NCI-H226 (cell line): ENCODE results near the gene RNLS.

Source experiments
- DNase-seq: peaks from one replicate; pipeline ENCODE4 v3.0.0-alpha.2; 2015

RNLS gene

GRCh38 chr10:88427024-88427423, 156.1 kb downstream of the RNLS start:
- DNase-seq: no peak

DNA sequence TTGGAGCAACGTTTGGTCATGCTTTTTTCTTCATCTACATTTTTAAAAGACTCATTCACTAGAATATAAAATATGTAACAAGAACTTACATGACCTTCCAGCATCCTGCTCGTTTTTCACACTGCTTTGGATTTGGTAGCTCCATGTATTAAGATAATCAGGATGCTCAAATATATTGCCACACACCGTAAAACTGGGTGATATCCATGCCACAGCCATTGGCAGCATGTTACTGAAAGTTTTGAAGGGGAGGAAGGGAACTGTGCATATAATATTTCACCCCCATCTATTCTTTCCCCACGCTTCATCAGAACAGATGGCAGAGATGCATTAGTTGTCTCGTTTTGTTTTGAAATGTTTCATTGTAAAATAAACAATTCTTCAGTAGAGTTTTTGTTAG, 158.2 kb downstream of the RNLS start:
- no peak for DNase-seq

DNA sequence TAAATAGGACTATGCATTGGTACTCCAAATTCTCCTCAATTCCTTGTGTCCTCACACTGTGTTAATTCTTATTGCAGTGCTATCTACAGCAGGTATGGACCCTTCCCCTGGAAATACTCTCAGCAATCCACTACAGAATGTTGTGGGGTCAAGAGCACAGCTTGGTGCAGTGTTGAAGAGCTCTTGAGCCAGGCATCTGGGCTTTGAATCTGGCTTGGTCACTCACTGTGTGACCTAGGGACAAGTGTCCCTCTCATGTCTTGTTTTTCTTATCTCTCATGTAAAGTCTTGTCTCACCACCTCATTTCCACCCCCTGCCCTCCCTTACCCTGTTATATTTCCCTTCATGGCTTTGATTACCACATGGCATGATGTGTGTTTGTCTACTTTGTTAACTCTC, 159.4 kb downstream of the RNLS start:
- no peak for DNase-seq

GRCh38 chr10:88421590-88421989, 161.5 kb downstream of the RNLS start:
- no peak for DNase-seq

GRCh38 chr10:88418871-88419270, 164.2 kb downstream of the RNLS start:
- no peak for DNase-seq

DNA sequence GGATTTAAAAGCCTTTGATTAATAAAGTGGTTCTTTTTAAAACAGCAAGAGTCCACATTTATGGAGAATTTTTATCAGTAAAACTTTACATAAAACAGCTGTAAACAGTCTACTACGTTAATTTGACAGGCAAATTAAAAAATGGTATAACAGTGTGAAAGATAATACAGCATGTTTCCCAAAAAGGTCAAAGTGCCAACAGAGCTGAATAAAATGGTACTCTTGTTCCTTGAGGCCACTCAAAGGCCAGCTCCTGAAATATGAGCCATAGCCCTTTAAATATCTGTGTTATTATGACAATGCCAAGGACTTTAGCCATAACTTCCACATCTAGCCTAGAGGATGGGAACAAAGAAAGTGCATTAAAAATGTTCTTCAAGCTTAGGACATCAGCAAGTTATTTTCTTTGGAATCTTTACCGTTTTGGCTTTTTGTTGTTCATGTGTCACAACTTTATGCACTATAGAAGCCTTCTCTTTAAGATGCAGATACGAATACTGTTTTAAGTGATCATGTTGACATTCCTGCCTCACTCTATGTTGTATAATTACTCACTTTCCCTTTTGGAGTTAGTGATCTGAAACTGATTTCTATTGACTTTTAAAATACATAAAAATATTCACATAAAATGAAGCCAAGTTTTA, 165.6 kb downstream of the RNLS start:
- no peak for DNase-seq

DNA sequence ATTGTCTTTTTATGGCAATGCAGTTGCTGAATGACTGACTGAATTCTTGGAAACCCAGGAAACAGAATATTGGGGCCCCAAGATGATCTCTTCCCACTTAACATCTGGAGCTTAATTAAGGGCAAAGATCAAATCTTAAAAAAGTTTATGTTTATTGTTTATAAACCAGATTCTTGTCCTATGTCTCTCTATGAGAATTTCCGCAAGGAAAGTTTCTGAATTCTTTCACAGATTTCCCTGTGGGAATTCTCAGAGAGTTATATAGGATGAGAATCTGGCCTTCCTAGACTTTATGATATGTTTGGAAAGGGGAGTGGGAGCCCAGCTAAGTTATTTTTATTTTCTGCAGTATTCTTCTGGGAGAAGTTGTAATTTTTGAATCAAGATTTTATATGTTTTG, 166.3 kb downstream of the RNLS start:
- no peak for DNase-seq

DNA sequence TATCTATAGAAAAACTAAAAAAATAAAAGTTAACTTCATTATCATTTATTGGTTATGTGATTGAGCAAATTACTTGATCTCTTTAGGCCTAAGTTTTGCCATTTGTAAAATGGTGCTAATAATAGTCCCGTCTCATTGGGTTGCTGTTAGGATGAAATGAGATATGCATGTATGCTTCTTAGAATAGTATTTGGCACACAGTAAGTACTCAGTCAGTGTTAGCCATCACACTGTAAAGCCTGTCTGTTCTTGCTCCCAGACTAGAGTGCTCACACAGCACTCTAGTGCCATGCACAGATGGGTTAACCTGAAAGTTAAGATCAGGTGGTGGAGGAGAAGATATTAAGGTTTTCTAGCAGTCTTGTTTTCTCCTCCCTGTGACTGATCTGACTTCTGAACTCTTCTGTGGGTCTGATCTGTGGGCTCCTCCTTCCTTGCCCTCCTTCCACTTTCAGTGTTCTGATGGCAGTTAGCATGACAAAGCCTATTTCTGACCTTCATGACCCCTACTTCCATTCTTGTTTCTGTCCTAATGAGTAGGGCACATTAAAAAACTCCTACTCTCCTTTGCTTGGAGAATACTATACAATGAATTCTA, 167.5 kb downstream of the RNLS start:
- no peak for DNase-seq

- DNase-seq: no peak
Measured at GRCh38 chr10:88413412-88413811, 169.7 kb downstream of the RNLS start.

GRCh38 chr10:88411772-88412349, 171.3 kb downstream of the RNLS start:
- DNase-seq: no peak

DNA sequence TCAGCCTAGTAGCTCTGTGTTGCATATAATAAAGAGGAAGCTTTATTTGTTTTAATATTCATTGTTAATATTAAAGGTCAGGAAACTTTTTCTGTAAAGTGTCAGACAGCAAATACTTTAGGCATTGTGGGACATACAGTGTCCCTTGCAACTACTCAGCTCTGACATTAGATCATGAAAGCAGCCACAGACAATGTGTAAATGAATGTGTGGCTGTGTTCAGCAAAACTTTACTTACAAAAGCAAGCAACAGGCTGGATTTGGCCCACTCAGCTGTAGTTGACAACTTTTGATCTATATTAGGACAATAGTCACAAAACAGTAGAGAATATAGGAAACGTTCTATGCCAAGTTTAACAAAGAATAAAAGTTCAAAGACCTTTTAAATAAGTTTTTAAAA, 173.3 kb downstream of the RNLS start:
- no peak for DNase-seq

DNA sequence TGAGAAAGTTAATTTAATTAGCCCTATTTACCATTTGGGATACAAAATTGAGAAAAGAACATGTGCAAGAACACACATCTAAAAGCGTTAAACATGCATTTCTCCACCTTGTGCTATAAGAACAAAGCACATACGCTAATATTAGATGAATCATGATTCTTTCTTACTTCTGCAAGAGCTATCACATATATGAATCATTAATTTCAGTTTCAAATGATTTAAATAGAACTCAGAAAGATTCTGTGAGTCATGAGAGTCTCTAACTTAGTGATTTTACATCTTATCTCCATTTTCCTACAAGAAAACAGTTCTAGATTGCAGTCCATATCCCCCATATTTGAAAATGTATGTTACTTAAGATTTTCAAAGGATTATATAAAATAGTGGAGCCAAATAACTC, 173.9 kb downstream of the RNLS start:
- no peak for DNase-seq

GRCh38 chr10:88408096-88408495, 175.0 kb downstream of the RNLS start:
- DNase-seq: no peak

GRCh38 chr10:88404133-88404532, 179.0 kb downstream of the RNLS start:
- DNase-seq: no peak

DNA sequence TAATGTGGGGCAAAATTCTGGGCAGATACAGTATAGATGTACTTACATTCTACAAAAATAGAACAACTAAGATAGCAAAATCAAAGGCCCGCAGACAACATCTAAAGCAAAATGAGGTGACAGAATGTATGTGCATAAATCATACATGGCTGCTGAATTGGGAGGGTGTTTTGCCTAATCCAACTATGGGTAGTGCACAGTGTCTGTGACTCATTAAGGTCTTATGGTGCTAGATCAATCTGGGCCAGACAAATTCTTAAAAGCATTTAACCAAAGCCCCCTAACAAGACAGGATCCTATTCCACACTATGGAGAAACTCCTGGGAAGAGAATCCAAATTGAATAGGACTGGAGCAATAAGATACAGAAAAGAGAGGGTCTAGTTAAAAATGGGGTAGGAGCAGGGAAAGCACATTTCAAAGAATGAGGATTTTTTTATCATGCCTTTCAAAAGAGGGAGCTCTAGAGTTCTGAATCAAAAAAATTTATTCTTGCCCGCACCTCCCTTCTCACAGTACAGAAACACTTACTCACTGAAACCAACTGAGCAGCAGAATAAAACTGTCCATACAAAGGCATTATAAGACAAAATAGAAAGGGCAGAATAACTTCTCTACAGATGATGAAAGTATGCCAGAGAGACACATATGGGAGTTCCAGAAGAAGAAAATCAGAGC, 181.3 kb downstream of the RNLS start:
- no peak for DNase-seq

- DNase-seq: no peak
Measured at GRCh38 chr10:88399240-88399639, 183.9 kb downstream of the RNLS start.

DNA sequence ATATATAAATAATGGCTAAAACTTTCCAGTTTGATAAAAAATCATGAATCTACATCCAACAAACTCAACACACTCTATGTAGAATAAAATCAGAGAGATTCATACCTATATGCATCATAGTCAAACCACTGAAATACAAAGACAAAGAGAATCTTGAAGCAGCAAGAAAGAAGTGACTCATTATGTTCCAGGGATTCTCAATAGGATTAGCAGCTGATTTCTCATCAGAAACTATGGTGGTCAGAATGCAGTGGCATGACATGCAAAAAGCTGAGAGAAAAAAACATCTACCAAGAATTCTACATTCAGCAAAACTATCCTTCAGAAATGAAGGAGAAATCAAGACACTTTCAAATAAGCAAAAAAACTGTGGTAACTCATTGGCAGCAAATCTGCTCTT, 187.4 kb downstream of the RNLS start:
- peak; percentile 47 for DNase-seq

GRCh38 chr10:88392222-88392621, 190.9 kb downstream of the RNLS start:
- no peak for DNase-seq

DNA sequence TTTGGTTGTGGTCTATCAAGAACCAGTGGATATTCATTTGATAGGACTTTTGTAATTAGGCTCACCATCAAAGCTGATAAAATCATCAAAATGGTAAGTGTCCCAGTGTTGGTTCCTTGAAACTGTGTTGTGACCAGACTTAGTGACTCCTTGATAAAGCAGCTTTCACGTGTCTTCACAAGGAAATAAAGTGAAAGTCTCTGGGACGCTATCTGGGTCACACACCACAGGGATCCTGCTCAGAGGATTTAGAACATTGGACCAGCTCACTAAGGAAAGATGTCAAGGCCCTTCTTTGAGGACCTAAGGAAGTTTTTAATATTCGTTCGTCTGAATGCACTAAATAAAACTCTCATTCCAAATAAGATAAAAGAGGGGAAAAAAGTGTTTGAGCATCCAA, 193.1 kb downstream of the RNLS start:
- DNase-seq: no peak

GRCh38 chr10:88389456-88389855, 193.7 kb downstream of the RNLS start:
- no peak for DNase-seq

DNA sequence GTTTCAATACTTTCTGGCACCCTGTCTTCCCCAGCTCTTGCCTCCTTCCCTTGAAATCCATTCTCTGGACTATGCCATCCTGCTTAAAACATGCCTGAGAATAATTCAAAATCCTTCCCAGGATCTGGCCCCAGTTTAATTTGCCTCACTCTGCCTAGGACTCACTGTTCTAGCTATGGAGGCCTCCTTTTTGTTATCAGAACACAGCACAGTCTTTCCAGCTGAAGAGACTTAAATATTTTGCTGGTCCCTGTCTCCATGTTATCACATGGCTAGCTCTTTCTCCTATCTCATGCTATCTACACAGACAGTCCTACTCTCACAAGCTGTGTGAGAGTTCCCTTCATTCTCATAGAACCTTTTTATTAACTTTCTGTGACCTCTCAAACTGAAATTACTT, 194.8 kb downstream of the RNLS start:
- no peak for DNase-seq

DNA sequence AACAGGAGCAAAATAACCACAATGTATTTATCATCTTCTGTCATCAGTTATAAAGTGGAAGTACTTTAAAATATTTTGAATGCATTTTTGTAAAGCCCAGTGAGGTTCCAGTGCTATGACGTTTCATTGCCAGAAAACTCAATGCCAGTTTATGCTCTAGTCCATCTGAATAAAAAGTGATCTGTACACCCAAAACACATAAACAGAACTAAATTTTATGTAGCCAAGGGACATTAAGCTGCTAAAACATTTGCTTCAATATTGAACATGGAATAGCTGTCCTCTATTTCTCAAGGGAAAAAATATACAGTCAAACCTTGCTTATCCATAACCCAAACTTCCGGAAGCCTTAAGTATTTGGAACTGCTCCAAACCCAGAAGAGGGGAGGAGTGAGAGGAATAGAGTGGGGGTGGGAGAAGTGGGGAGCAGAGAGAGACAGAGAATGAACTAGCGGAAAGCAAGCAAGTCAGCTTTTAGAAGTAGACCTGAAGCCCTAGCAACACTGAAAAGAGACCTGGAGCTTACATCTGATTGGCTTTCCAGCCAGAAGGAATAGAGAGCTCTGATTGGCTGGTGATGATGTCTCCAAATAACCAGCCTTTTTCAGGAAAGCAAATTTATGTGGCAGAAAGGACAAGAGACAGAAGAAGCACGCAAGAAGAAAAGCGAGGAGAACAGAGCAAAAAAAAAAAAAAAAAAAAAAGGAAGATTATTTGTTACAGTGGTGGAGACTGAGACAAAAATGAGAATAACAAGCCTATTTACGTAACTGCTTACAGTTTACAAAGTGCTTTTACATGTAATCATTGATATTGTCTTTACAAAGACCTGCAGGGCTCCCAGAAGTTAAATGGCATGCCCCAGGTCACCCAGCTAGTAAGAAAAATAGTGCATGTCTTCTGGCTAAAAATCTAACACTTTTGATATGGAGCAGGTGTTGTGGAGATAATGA, 196.0 kb downstream of the RNLS start:
- peak; percentile 45 for DNase-seq

- DNase-seq: no peak
Measured at GRCh38 chr10:88386204-88386788, 196.8 kb downstream of the RNLS start.
